ENCODE measurements around the gene RFX8.

RFX8 gene

GRCh38 chr2:101361522-101361921 lies 113.4 kb downstream of the RFX8 start:
- ATAC-seq (ENCODE audit: low read depth): peak; percentile 32; the same call in 2 of the 3 replicates
- Histone ChIP-seq H3K36me3 (ENCODE audit: low read depth) (no peaks in the 10 kb centered on the region), H3K4me3 (ENCODE audit: severe bottlenecking) (no peak overlapping the region), H3K27me3 (ENCODE audit: insufficient read depth, poor library complexity, severe bottlenecking) (no peaks in the 10 kb centered on the region), H3K4me1 (ENCODE audit: insufficient read depth, poor library complexity, severe bottlenecking) (peaks cover 36% of the 10 kb centered on the region), H3K9me3 (ENCODE audit: severe bottlenecking) (no peaks in the 10 kb centered on the region), H3K27ac (ENCODE audit: poor library complexity, severe bottlenecking) (peak overlapping the region; percentile 98)
- no peak for TF ChIP-seq CTCF (IDR thresholded peaks at IDR 0.05; ENCODE audit: poor library complexity, severe bottlenecking)
- no peak for DNase-seq (ENCODE audit: low spot score)

GRCh38 chr2:101361121-101361520 lies 113.8 kb downstream of the RFX8 start:
- Histone ChIP-seq H3K36me3 (ENCODE audit: low read depth) (no peaks in the 10 kb centered on the region), H3K4me1 (ENCODE audit: insufficient read depth, poor library complexity, severe bottlenecking) (peaks cover 40% of the 10 kb centered on the region), H3K27me3 (ENCODE audit: insufficient read depth, poor library complexity, severe bottlenecking) (no peaks in the 10 kb centered on the region), H3K4me3 (ENCODE audit: severe bottlenecking) (no peak overlapping the region), H3K27ac (ENCODE audit: poor library complexity, severe bottlenecking) (peak overlapping the region; percentile 98), H3K9me3 (ENCODE audit: severe bottlenecking) (no peaks in the 10 kb centered on the region)
- ATAC-seq (ENCODE audit: low read depth) (no peak), DNase-seq (ENCODE audit: low spot score) (no peak)
- TF ChIP-seq CTCF (IDR thresholded peaks at IDR 0.05; ENCODE audit: poor library complexity, severe bottlenecking): no peak

GRCh38 chr2:101360232-101360631 lies 114.7 kb downstream of the RFX8 start:
- Histone ChIP-seq H3K4me1 (ENCODE audit: insufficient read depth, poor library complexity, severe bottlenecking) (peaks cover 49% of the 10 kb centered on the region), H3K27ac (ENCODE audit: poor library complexity, severe bottlenecking) (peak overlapping the region; percentile 98), H3K27me3 (ENCODE audit: insufficient read depth, poor library complexity, severe bottlenecking) (no peaks in the 10 kb centered on the region), H3K36me3 (ENCODE audit: low read depth) (no peaks in the 10 kb centered on the region), H3K4me3 (ENCODE audit: severe bottlenecking) (no peak overlapping the region), H3K9me3 (ENCODE audit: severe bottlenecking) (no peaks in the 10 kb centered on the region)
- no peak for TF ChIP-seq CTCF (IDR thresholded peaks at IDR 0.05; ENCODE audit: poor library complexity, severe bottlenecking)
- ATAC-seq (ENCODE audit: low read depth): peak; percentile 84
- no peak for DNase-seq (ENCODE audit: low spot score)

GRCh38 chr2:101359410-101359954 lies 115.4 kb downstream of the RFX8 start:
- Histone ChIP-seq H3K4me1 (ENCODE audit: insufficient read depth, poor library complexity, severe bottlenecking) (peaks cover 51% of the 10 kb centered on the region), H3K27me3 (ENCODE audit: insufficient read depth, poor library complexity, severe bottlenecking) (no peaks in the 10 kb centered on the region), H3K4me3 (ENCODE audit: severe bottlenecking) (no peak overlapping the region), H3K9me3 (ENCODE audit: severe bottlenecking) (no peaks in the 10 kb centered on the region), H3K36me3 (ENCODE audit: low read depth) (no peaks in the 10 kb centered on the region), H3K27ac (ENCODE audit: poor library complexity, severe bottlenecking) (peak overlapping the region; percentile 98)
- ATAC-seq (ENCODE audit: low read depth) (no peak), DNase-seq (ENCODE audit: low spot score) (no peak)
- TF ChIP-seq CTCF (IDR thresholded peaks at IDR 0.05; ENCODE audit: poor library complexity, severe bottlenecking): no peak

- TF ChIP-seq CTCF (IDR thresholded peaks at IDR 0.05; ENCODE audit: poor library complexity, severe bottlenecking): no peak
- Histone ChIP-seq H3K27ac (ENCODE audit: poor library complexity, severe bottlenecking) (peak overlapping the region; percentile 98), H3K27me3 (ENCODE audit: insufficient read depth, poor library complexity, severe bottlenecking) (no peaks in the 10 kb centered on the region), H3K4me1 (ENCODE audit: insufficient read depth, poor library complexity, severe bottlenecking) (peaks cover 51% of the 10 kb centered on the region), H3K9me3 (ENCODE audit: severe bottlenecking) (no peaks in the 10 kb centered on the region), H3K4me3 (ENCODE audit: severe bottlenecking) (no peak overlapping the region), H3K36me3 (ENCODE audit: low read depth) (no peaks in the 10 kb centered on the region)
- ATAC-seq (ENCODE audit: low read depth) (no peak), DNase-seq (ENCODE audit: low spot score) (no peak)
These were observed 117.5 kb downstream of the RFX8 start for GRCh38 chr2:101357376-101357775.
